Osteocyte (in vitro differentiated cells): ENCODE results near the gene DNAJA2. TPM values are rescaled to one million over a fixed set of nuclear protein-coding genes. Genes with fewer than 3 reads are reported as not detected.

Experiments
- DNase-seq: peaks from one replicate; pipeline ENCODE4 v3.0.0; 2021; ENCODE audit warnings: mixed read lengths; ENCODE audit not compliant: unreplicated experiment; ENCODE audit errors: extremely low spot score
- H3K27ac Mint-ChIP-seq: one replicate; pipeline ENCODE4 v1.8.0; 2021; ENCODE audit warnings: mild to moderate bottlenecking, mixed read lengths; ENCODE audit not compliant: unreplicated experiment
- H3K27me3 Mint-ChIP-seq: one replicate; pipeline ENCODE4 v1.8.0; 2021; ENCODE audit warnings: mixed read lengths; ENCODE audit not compliant: unreplicated experiment
- H3K36me3 Mint-ChIP-seq: one replicate; pipeline ENCODE4 v1.8.0; 2021; ENCODE audit warnings: mixed read lengths; ENCODE audit not compliant: unreplicated experiment
- H3K4me1 Mint-ChIP-seq: one replicate; pipeline ENCODE4 v1.8.0; 2021; ENCODE audit warnings: mixed read lengths; ENCODE audit not compliant: unreplicated experiment
- H3K4me3 Mint-ChIP-seq: one replicate; pipeline ENCODE4 v1.8.0; 2021; ENCODE audit warnings: mild to moderate bottlenecking, moderate library complexity, mixed read lengths; ENCODE audit not compliant: unreplicated experiment
- H3K9me3 Mint-ChIP-seq: one replicate; pipeline ENCODE4 v1.8.0; 2021; ENCODE audit warnings: mixed read lengths; ENCODE audit not compliant: unreplicated experiment
- CTCF ChIP-seq: fragments of 200-600 bp; sonication (generic); IDR thresholded peaks from 2 replicates; pipeline ENCODE4 v1.5.0; 2021; ENCODE audit warnings: antibody characterized with exemption, mild to moderate bottlenecking, moderate library complexity
- total RNA-seq: library from RNA; stranded (reverse); gene quantifications from 2 replicates; pipeline ENCODE4 v1.2.1, GENCODE V29; 2021

The DNAJA2 gene
- total RNA-seq, 1 donor from 2014 or later, result 60.2 TPM

GRCh38 chr16:46970089-46970488 is 3.4 kb downstream of the DNAJA2 start:
- DNase-seq, result peak; percentile 11
- H3K9me3 Mint-ChIP-seq, result no peaks in the 10 kb centered on the region
- no peak overlapping the region for H3K27ac Mint-ChIP-seq
- H3K4me3 Mint-ChIP-seq, result no peak overlapping the region
- no peak for TF ChIP-seq CTCF
- peaks cover 43% of the 10 kb centered on the region for H3K36me3 Mint-ChIP-seq
- peaks cover 30% of the 10 kb centered on the region for H3K4me1 Mint-ChIP-seq
- no peaks in the 10 kb centered on the region for H3K27me3 Mint-ChIP-seq

GRCh38 chr16:46968063-46968435 is 5.4 kb downstream of the DNAJA2 start:
- DNase-seq, result no peak
- H3K4me3 Mint-ChIP-seq, result no peak overlapping the region
- H3K36me3 Mint-ChIP-seq, result peaks cover 58% of the 10 kb centered on the region
- TF ChIP-seq CTCF, result no peak
- no peaks in the 10 kb centered on the region for H3K27me3 Mint-ChIP-seq
- peaks cover 22% of the 10 kb centered on the region for H3K4me1 Mint-ChIP-seq
- no peaks in the 10 kb centered on the region for H3K9me3 Mint-ChIP-seq
- no peak overlapping the region for H3K27ac Mint-ChIP-seq

- H3K27ac Mint-ChIP-seq, result no peak overlapping the region
- DNase-seq, result no peak
- H3K9me3 Mint-ChIP-seq, result no peaks in the 10 kb centered on the region
- peaks cover 62% of the 10 kb centered on the region for H3K36me3 Mint-ChIP-seq
- no peak overlapping the region for H3K4me3 Mint-ChIP-seq
- no peaks in the 10 kb centered on the region for H3K27me3 Mint-ChIP-seq
- peaks cover 1% of the 10 kb centered on the region for H3K4me1 Mint-ChIP-seq
- TF ChIP-seq CTCF, result no peak
Observed at GRCh38 chr16:46962629-46963028, 10.8 kb downstream of the DNAJA2 start.

- no peak for TF ChIP-seq CTCF
- H3K4me1 Mint-ChIP-seq, result peaks cover 1% of the 10 kb centered on the region
- no peaks in the 10 kb centered on the region for H3K9me3 Mint-ChIP-seq
- peaks cover 61% of the 10 kb centered on the region for H3K36me3 Mint-ChIP-seq
- no peaks in the 10 kb centered on the region for H3K27me3 Mint-ChIP-seq
- H3K4me3 Mint-ChIP-seq, result no peak overlapping the region
- no peak overlapping the region for H3K27ac Mint-ChIP-seq
- DNase-seq, result peak; percentile 15
Observed at GRCh38 chr16:46961373-46962353, 11.8 kb downstream of the DNAJA2 start.

- no peak for DNase-seq
- H3K27ac Mint-ChIP-seq, result no peak overlapping the region
- H3K36me3 Mint-ChIP-seq, result peaks cover 28% of the 10 kb centered on the region
- no peaks in the 10 kb centered on the region for H3K9me3 Mint-ChIP-seq
- no peak for TF ChIP-seq CTCF
- H3K27me3 Mint-ChIP-seq, result no peaks in the 10 kb centered on the region
- H3K4me3 Mint-ChIP-seq, result no peak overlapping the region
- no peaks in the 10 kb centered on the region for H3K4me1 Mint-ChIP-seq
Observed at GRCh38 chr16:46954562-46954961, 18.9 kb downstream of the DNAJA2 start.
